Right lobe of liver (tissue), 6 donors: ENCODE measurements around the gene ARID3A. TPM values are rescaled to one million over a fixed set of nuclear protein-coding genes. Genes with fewer than 3 reads are reported as not detected.

Experiments used
- ATAC-seq, 4 donors: fragments of 200-7000 bp; cut with Tn5 transposase; one replicate each; pipeline ENCODE4 v1.9.1; 2020; ENCODE audit warnings: mild to moderate bottlenecking in 4 of 4, moderate library complexity in 4 of 4
- DNase-seq, 3 donors: peaks; one replicate each; pipeline ENCODE4 v3.0.0-alpha.2; 2020
- H3K27ac ChIP-seq, 3 donors: fragments of 200-600 bp; one replicate each; pipeline ENCODE4 v1.8.0; 2022
- H3K27me3 ChIP-seq, 2 donors: fragments of 200-600 bp; one replicate each; pipeline ENCODE4 v1.8.0; 2022
- H3K36me3 ChIP-seq, 4 donors: fragments of 200-600 bp; sonication (generic) in 1 of 4; one replicate each; pipeline versions ENCODE4 v1.5.1 to v1.8.0; 2017 to 2022; ENCODE audit warnings: control low read depth in 1 of 4
- H3K4me1 ChIP-seq, 4 donors: fragments of 200-600 bp; sonication (generic) in 1 of 4; one replicate each; pipeline versions ENCODE4 v1.5.1 to v1.8.0; 2017 to 2022; ENCODE audit warnings: control low read depth in 1 of 4
- H3K4me3 ChIP-seq, 3 donors: fragments of 200-600 bp; one replicate each; pipeline ENCODE4 v1.8.0; 2022
- H3K9me3 ChIP-seq, 4 donors: fragments of 200-600 bp; sonication (generic) in 1 of 4; one replicate each; pipeline versions ENCODE4 v1.5.1 to v1.8.0; 2017 to 2022; ENCODE audit warnings: control low read depth in 1 of 4
- CTCF ChIP-seq, 4 donors: fragments of 200-600 bp in 3 of 4; fragments of 450-650 bp in 1 of 4; IDR thresholded peaks; one replicate each; pipeline versions ENCODE4 v1.5.1 to v1.8.0; 2016 to 2022; ENCODE audit warnings: antibody characterized with exemption in 4 of 4, mild to moderate bottlenecking in 2 of 4
- POLR2A ChIP-seq: fragments of 450-650 bp; IDR thresholded peaks from one replicate; pipeline ENCODE4 v1.6.1; 2017; ENCODE audit warnings: antibody characterized with exemption, mild to moderate bottlenecking
- WGBS: methylation state at CpG from one replicate; pipeline ENCODE4 v1.1.6; 2018; ENCODE audit warnings: low coverage, low lambda C conversion rate; ENCODE audit not compliant: insufficient coverage; ENCODE audit errors: missing lambda C conversion rate; 5-methylcytosine and 5-hydroxymethylcytosine counted together
- intact Hi-C, 2 donors: fragments of 100-400 bp; cut with DNase I; formaldehyde crosslinking; loops; one replicate each; pipeline versions ENCODE4 v1.11.2 to v1.14.1; 2022
- total RNA-seq, 6 experiments: library from RNA; depleted of rRNA in 2 of 6; stranded (reverse); fragments of >200 nt in 2 of 6; fragmentation: NEBNext Ultra II Directional in 3 of 6; extraction: Animal tissue kit (Norgen Biotek cat#: 25700) in 3 of 6; gene quantifications; one replicate each; pipeline versions ENCODE4 v1.1.0 to v1.2.4, GENCODE V29; 2016 to 2023
- donor health status: DM: no; HTN: yes; CAD: no.
- donor health status: DM: no; HTN: no; CAD: no.
- donor health status: DM: no; HTN: no; CAD: no.
- donor health status: DM: no; HTN: yes; CAD: no.
- donor health status: DM: no; HTN: yes; CAD: no.

The ARID3A gene
- total RNA-seq, 6 experiments from 2014 or later = 0.74 to 5.3 (median 1.9) TPM

- Histone ChIP-seq H3K4me3 (no peak overlapping the region), H3K36me3 (peaks cover 0 to 9% (median 0%) of the 10 kb centered on the region in 4 donors), H3K4me1 (peaks cover 0 to 29% (median 5%) of the 10 kb centered on the region in 4 donors), H3K9me3 (no peaks in the 10 kb centered on the region), H3K27me3 (no peaks in the 10 kb centered on the region), H3K27ac (no peak overlapping the region)
- no peak for TF ChIP-seq POLR2A
- no peak for TF ChIP-seq CTCF (IDR thresholded peaks at IDR 0.05)
- no peak for ATAC-seq
- 53% methylated on average over 2 of the region's 27 CpGs for WGBS
- intact Hi-C loops = loop anchor here in 1 of 2 donors (10.0 kb wide), 1 partner anchor 135 kb away; the partner anchor contains the start of genes CFD and ELANE
- DNase-seq = peak in 1 of 3 donors; percentile 17
Measured at GRCh38 chr19:990119-990571, 64.3 kb downstream of the ARID3A start.

GRCh38 chr19:990746-991145 lies 64.9 kb downstream of the ARID3A start:
- H3K27ac ChIP-seq = no peak overlapping the region
- no peaks in the 10 kb centered on the region for H3K27me3 ChIP-seq
- whole genome bisulfite sequencing = 77% methylated on average over 6 of the region's 23 CpGs
- DNase-seq (peak in 1 of 3 donors; percentile 20), ATAC-seq (no peak)
- no peaks in the 10 kb centered on the region for H3K9me3 ChIP-seq
- TF ChIP-seq CTCF (IDR thresholded peaks at IDR 0.05) (no peak), POLR2A (no peak)
- peaks cover 0 to 9% (median 0%) of the 10 kb centered on the region in 4 donors for H3K36me3 ChIP-seq
- no peak overlapping the region for H3K4me3 ChIP-seq
- H3K4me1 ChIP-seq = peaks cover 0 to 35% (median 4%) of the 10 kb centered on the region in 4 donors
- intact Hi-C loops = loop anchor here in 1 of 2 donors (10.0 kb wide), 1 partner anchor 136 kb away; the partner anchor contains the start of genes CFD and ELANE

GRCh38 chr19:991174-991931 lies 65.5 kb downstream of the ARID3A start:
- H3K36me3 ChIP-seq = peaks cover 0 to 4% (median 0%) of the 10 kb centered on the region in 4 donors
- TF ChIP-seq POLR2A = no peak
- TF ChIP-seq CTCF (IDR thresholded peaks at IDR 0.05) = no peak
- H3K27ac ChIP-seq = no peak overlapping the region
- intact Hi-C loops = loop anchor here in 1 of 2 donors (10.0 kb wide), 1 partner anchor 137 kb away; the partner anchor contains the start of genes CFD and ELANE
- peak in 3 of 4 donors; percentile 8 to 61 (median 25) for ATAC-seq
- 83% methylated on average over 16 of the region's 47 CpGs for WGBS
- no peaks in the 10 kb centered on the region for H3K9me3 ChIP-seq
- peaks cover 0 to 41% (median 7%) of the 10 kb centered on the region in 4 donors for H3K4me1 ChIP-seq
- no peak overlapping the region for H3K4me3 ChIP-seq
- no peaks in the 10 kb centered on the region for H3K27me3 ChIP-seq
- DNase-seq = peak in 1 of 3 donors; percentile 40

- H3K36me3 ChIP-seq = no peaks in the 10 kb centered on the region
- H3K27ac ChIP-seq = peak overlapping the region in 1 of 3 donors; percentile 91
- intact Hi-C loops = loop anchor here in 1 of 2 donors (10.0 kb wide), 1 partner anchor 137 kb away; the partner anchor contains the start of genes CFD and ELANE
- no peaks in the 10 kb centered on the region for H3K9me3 ChIP-seq
- H3K27me3 ChIP-seq = no peaks in the 10 kb centered on the region
- DNase-seq (no peak), ATAC-seq (no peak)
- no peak for TF ChIP-seq POLR2A
- no peak for TF ChIP-seq CTCF (IDR thresholded peaks at IDR 0.05)
- no peak overlapping the region for H3K4me3 ChIP-seq
- H3K4me1 ChIP-seq = peaks cover 0 to 44% (median 7%) of the 10 kb centered on the region in 4 donors
- WGBS = no CpG with 5 or more reads among the region's 42 CpGs
Measured at GRCh38 chr19:991932-992669, 66.3 kb downstream of the ARID3A start.
